GM12892 (cell line): ENCODE measurements around the gene BEND5.

Experiments
- POLR2A ChIP-seq: IDR thresholded peaks from 2 replicates; pipeline ENCODE4 v1.6.1; 2011; ENCODE audit warnings: low read depth, low read length, control low read depth
- POLR2AphosphoS5 ChIP-seq: IDR thresholded peaks from 2 replicates; pipeline ENCODE4 v1.6.1; 2011; ENCODE audit warnings: low read depth, low read length, control low read depth
- TAF1 ChIP-seq: IDR thresholded peaks from 2 replicates; pipeline ENCODE4 v1.6.1; 2011; ENCODE audit warnings: low read depth, mild to moderate bottlenecking, control low read depth, low read length, borderline replicate concordance

GRCh38 chr1:48686159-48686558 lies 90.5 kb downstream of the BEND5 start:
- no peak for TF ChIP-seq POLR2A
- no peak for TF ChIP-seq TAF1
- no peak for TF ChIP-seq POLR2AphosphoS5
